Heart right ventricle (tissue), 16 donors: Measurements from ENCODE around the gene BTBD1. TPM values are rescaled to one million over a fixed set of nuclear protein-coding genes. Genes with fewer than 3 reads are reported as not detected.

ENCODE experiments used
- ATAC-seq, 8 donors: fragments of 200-7000 bp; cut with Tn5 transposase; one replicate each; pipeline ENCODE4 v1.9.1; 2020; ENCODE audit warnings: mild to moderate bottlenecking in 8 of 8, moderate library complexity in 8 of 8, moderate number of reproducible peaks in 1 of 8
- DNase-seq, 2 donors: peaks; one replicate each; pipeline ENCODE4 v3.0.0-alpha.2; 2020
- H3K27ac ChIP-seq, 10 donors: fragments of 200-600 bp; sonication (generic) in 2 of 10; one replicate each; pipeline versions ENCODE4 v1.5.0 to v1.8.0; 2020 to 2022; ENCODE audit warnings: mild to moderate bottlenecking in 3 of 10
- H3K27me3 ChIP-seq, 7 donors: fragments of 200-600 bp; one replicate each; pipeline ENCODE4 v1.8.0; 2021 to 2022; ENCODE audit warnings: mild to moderate bottlenecking in 2 of 7
- H3K36me3 ChIP-seq, 9 donors: fragments of 200-600 bp; sonication (generic) in 1 of 9; one replicate each; pipeline versions ENCODE4 v1.5.0 to v1.8.0; 2020 to 2022; ENCODE audit warnings: mild to moderate bottlenecking in 2 of 9
- H3K4me1 ChIP-seq, 9 donors: fragments of 200-600 bp; sonication (generic) in 1 of 9; one replicate each; pipeline versions ENCODE4 v1.5.0 to v1.8.0; 2020 to 2022; ENCODE audit warnings: mild to moderate bottlenecking in 4 of 9
- H3K4me3 ChIP-seq, 10 donors: fragments of 200-600 bp; sonication (generic) in 2 of 10; one replicate each; pipeline versions ENCODE4 v1.5.0 to v1.8.0; 2020 to 2022; ENCODE audit warnings: mild to moderate bottlenecking in 7 of 10, moderate library complexity in 2 of 10
- H3K9me3 ChIP-seq, 11 donors: fragments of 200-600 bp in 10 of 11; sonication (generic) in 2 of 11; one replicate each; pipeline versions ENCODE4 v1.5.0 to v1.8.0; 2013 to 2022; ENCODE audit warnings: mild to moderate bottlenecking in 2 of 11, control low read depth in 1 of 11, moderate library complexity in 1 of 11
- CTCF ChIP-seq, 9 donors: fragments of 200-600 bp; sonication (generic) in 2 of 9; IDR thresholded peaks; one replicate each; pipeline versions ENCODE4 v1.5.0 to v1.8.0; 2021 to 2022; ENCODE audit warnings: antibody characterized with exemption in 9 of 9, mild to moderate bottlenecking in 5 of 9, moderate library complexity in 1 of 9
- WGBS, 2 donors: extraction: QIAGEN DNeasy Blood & Tissue Kit; methylation state at CpG; one replicate each; pipeline ENCODE4 v1.1.7; 2013; ENCODE audit warnings: inconsistent platforms in 1 of 2; 5-methylcytosine and 5-hydroxymethylcytosine counted together
- intact Hi-C, 10 donors: fragments of 100-400 bp; cut with DNase I; formaldehyde crosslinking; loops; one replicate each; pipeline versions ENCODE4 v1.11.1 to v1.14.2; 2022
- polyA plus RNA-seq, 2 donors: library from polyadenylated mRNA; stranded (reverse); fragments of 200-250 nt; gene quantifications; one replicate each; pipeline ENCODE4 v1.2.3, GENCODE V29; 2013
- total RNA-seq, 10 donors: library from RNA; stranded (reverse); fragmentation: NEBNext Ultra II Directional in 3 of 10; extraction: Animal tissue kit (Norgen Biotek cat#: 25700) in 3 of 10; gene quantifications; one replicate each; pipeline versions ENCODE4 v1.2.1 to v1.2.4, GENCODE V29; 2021 to 2023
- donor health status: Arrhythmogenic right ventricular cardiomyopathy.
- donor health status: ischemic (EF 13 %, LVEDD 7.1; RV severe dilation, severe dysfunction).
- donor health status: healthy with polysubstance abuse.
- donor health status: DM: no; HTN: yes; CAD: no.
- donor health status: DM: no; HTN: no; CAD: no.
- donor health status: ischemic (EF 25% LVEDD 6.9; RV normal size, moderate dysfunction).
- donor health status: ischemic (EF 25% LVEDD 5.7; RV mildly dilated, moderate dysfunction).
- donor health status: healthy.
- donor health status: DM: yes; HTN: yes; CAD: no.
- donor health status: Ischemic cardiomyopathy.
- donor health status: ischemic (EF 35%, LVEDD 5.7; RV mildly dilated, moderate dysfunction).
- donor health status: nonischemic (EF 11% LVEDD 7.7; RV severe dilation, severe dysfunction).
- donor health status: DM: yes; HTN: yes; CAD: no.
- donor health status: PGD.
- donor health status: ischemic (EF 29% LVEDD 5.4; RV normal size, mild dysfunction).
- donor health status: nonischemic (EF 23%, LVEDD 6.1; RV moderate dilation, normal function).

Gene BTBD1
- total and polyA plus RNA-seq, 12 donors, result 14.1 to 185 (median 149) TPM

- no peak for TF ChIP-seq CTCF (IDR thresholded peaks at IDR 0.05)
- Histone ChIP-seq H3K4me1 (no peaks in the 10 kb centered on the region), H3K9me3 (no peaks in the 10 kb centered on the region), H3K36me3 (peaks cover 0 to 81% (median 23%) of the 10 kb centered on the region in 9 donors), H3K27me3 (no peaks in the 10 kb centered on the region), H3K27ac (no peak overlapping the region), H3K4me3 (no peak overlapping the region)
- DNase-seq, result no peak
- 93 to 94% methylated on average over 2 of the region's 2 CpGs for WGBS, 2 donors
- intact Hi-C loops, result loop anchor here in 3 of 10 donors (10.0 kb wide), 4 partner anchors 46 to 474 kb away; partner anchors contain the start of genes BTBD1 (in 2 of the 3), HDGFL3 (in 1 of the 3), RPS17 (in 1 of the 3) and TM6SF1 (in 1 of the 3)
- ATAC-seq, result no peak
Measured at GRCh38 chr15:83018436-83018835, 48.6 kb downstream of the BTBD1 start.

GRCh38 chr15:83016906-83017305, 50.1 kb downstream of the BTBD1 start:
- no peak overlapping the region for H3K4me3 ChIP-seq
- ATAC-seq (no peak), DNase-seq (no peak)
- TF ChIP-seq CTCF (IDR thresholded peaks at IDR 0.05), result no peak
- 82 to 85% methylated on average over 5 of the region's 5 CpGs for WGBS, 2 donors
- no peak overlapping the region for H3K27ac ChIP-seq
- H3K9me3 ChIP-seq, result no peaks in the 10 kb centered on the region
- H3K4me1 ChIP-seq, result peaks cover 4 to 13% (median 9%) of the 10 kb centered on the region in 9 donors
- peaks cover 0 to 67% (median 23%) of the 10 kb centered on the region in 9 donors for H3K36me3 ChIP-seq
- intact Hi-C loops, result loop anchor here in 3 of 10 donors (10.0 kb wide), 4 partner anchors 48 to 472 kb away; partner anchors contain the start of genes BTBD1 (in 2 of the 3), HDGFL3 (in 1 of the 3), RPS17 (in 1 of the 3) and TM6SF1 (in 1 of the 3)
- H3K27me3 ChIP-seq, result no peaks in the 10 kb centered on the region

GRCh38 chr15:83015361-83015760, 51.7 kb downstream of the BTBD1 start:
- intact Hi-C loops, result loop anchor here in 3 of 10 donors (10.0 kb wide), 4 partner anchors 49 to 471 kb away; partner anchors contain the start of genes BTBD1 (in 2 of the 3), HDGFL3 (in 1 of the 3), RPS17 (in 1 of the 3) and TM6SF1 (in 1 of the 3)
- ATAC-seq, result no peak
- no peak overlapping the region for H3K27ac ChIP-seq

GRCh38 chr15:83014205-83014653, 52.8 kb downstream of the BTBD1 start:
- no peak for ATAC-seq
- 68 to 73% methylated on average over 5 of the region's 5 CpGs for WGBS, 2 donors
- intact Hi-C loops, result loop anchor here in 6 of 10 donors (5.0 to 10.0 kb wide), 7 partner anchors 51 to 469 kb away; partner anchors contain the start of genes HDGFL3 (in 4 of the 6), BTBD1 (in 3 of the 6), RPS17 (in 1 of the 6) and TM6SF1 (in 1 of the 6)

More at GRCh38 chr15:83015361-83015760, 51.7 kb downstream of the BTBD1 start:
- TF ChIP-seq CTCF (IDR thresholded peaks at IDR 0.05), result no peak
- 81% methylated on average over 4 of the region's 4 CpGs for WGBS, 2 donors
- Histone ChIP-seq H3K9me3 (no peaks in the 10 kb centered on the region), H3K27me3 (no peaks in the 10 kb centered on the region), H3K4me1 (peaks cover 4 to 21% (median 16%) of the 10 kb centered on the region in 9 donors), H3K4me3 (no peak overlapping the region), H3K36me3 (peaks cover 0 to 53% (median 23%) of the 10 kb centered on the region in 9 donors)
- no peak for DNase-seq

More at GRCh38 chr15:83014205-83014653, 52.8 kb downstream of the BTBD1 start:
- Histone ChIP-seq H3K27me3 (no peaks in the 10 kb centered on the region), H3K36me3 (peaks cover 0 to 50% (median 23%) of the 10 kb centered on the region in 9 donors), H3K4me3 (no peak overlapping the region), H3K4me1 (peaks cover 4 to 31% (median 26%) of the 10 kb centered on the region in 9 donors), H3K27ac (no peak overlapping the region), H3K9me3 (no peaks in the 10 kb centered on the region)
- no peak for DNase-seq
- TF ChIP-seq CTCF (IDR thresholded peaks at IDR 0.05), result no peak
